ENCODE measurements around the gene RUNX3. TPM values are rescaled to one million over a fixed set of nuclear protein-coding genes. Genes with fewer than 3 reads are reported as not detected.
"Not testable (repeated sequence)": the region's sequence is repeated elsewhere in the genome, so short reads cannot be mapped to it uniquely, and the experiment has no call there.

RUNX3 gene
- total RNA-seq: 13.1 TPM
- long read RNA-seq, transcript RUNX3-201 (5 exons, 3,861 nt): major isoform, 19 of 35 reads
- long read RNA-seq, partial matches to known transcripts: 6 of 35 reads
- long read RNA-seq, other reads (novel, unspliced or antisense): 10 of 35 reads

DNA sequence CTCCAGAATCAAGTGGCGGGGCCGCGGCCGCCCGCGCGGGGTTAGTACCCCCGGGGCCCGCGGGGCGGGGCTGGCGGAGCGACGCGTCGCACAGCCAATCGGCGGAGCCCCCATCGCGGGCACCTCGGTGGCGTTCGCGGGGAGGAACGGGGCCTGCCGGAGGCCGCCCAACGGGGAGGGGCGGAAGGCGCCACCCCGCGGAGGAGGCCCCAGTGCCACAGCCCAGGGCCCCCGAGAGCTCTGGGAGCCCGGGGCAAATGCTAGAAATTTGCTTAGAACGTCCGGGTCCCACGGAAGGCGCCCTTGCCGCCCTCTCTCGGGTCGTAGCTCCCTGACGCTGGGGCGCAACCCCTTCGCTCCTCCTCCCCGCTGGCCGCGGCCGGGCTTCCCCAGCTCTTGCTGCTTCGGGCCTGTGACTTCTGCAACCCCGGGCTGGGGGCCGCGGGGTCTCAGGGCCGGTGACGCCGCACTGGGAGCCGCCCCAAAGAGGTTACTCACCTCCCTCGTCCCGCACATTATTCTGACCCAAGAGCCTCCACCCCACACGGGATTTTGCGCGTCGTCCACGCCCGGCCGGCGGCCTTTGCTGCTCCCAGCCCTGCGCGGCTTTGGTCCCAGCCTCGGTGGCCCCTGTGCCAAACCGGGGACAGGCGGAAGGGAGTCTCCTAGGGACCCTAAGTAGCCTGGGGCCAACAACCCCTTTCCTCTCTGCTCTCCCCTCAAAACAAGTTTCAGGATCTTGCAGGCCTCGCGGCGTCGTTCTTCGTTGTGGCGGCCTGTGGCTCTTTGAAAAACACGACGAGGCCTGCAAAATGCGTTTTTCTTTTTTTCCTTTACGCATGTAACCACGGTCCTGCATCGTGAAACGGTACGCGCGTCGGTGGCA lies at the start of gene RUNX3:
RUNX3 (minus strand) TSS at position 17 of the 886 bp plus-strand sequence. CDS start 408 bp downstream, outside the sequence.
- H3K4me3 ChIP-seq: peak within 1 kb of the TSS; percentile 44
- peak; percentile 88 for DNase-seq
- H3K4me1 ChIP-seq: peaks cover 37% of the 10 kb centered on the region
- H3K9me3 ChIP-seq: no peaks in the 10 kb centered on the region
- intact Hi-C loops (cut with DNase I): no loop called here
- H3K36me3 ChIP-seq: no peaks in the 10 kb centered on the region
- peaks cover 80% of the 10 kb centered on the region for H3K27me3 ChIP-seq
- H3K27ac ChIP-seq: peak within 1 kb of the TSS; percentile 80
- TF ChIP-seq, protein P1, sequence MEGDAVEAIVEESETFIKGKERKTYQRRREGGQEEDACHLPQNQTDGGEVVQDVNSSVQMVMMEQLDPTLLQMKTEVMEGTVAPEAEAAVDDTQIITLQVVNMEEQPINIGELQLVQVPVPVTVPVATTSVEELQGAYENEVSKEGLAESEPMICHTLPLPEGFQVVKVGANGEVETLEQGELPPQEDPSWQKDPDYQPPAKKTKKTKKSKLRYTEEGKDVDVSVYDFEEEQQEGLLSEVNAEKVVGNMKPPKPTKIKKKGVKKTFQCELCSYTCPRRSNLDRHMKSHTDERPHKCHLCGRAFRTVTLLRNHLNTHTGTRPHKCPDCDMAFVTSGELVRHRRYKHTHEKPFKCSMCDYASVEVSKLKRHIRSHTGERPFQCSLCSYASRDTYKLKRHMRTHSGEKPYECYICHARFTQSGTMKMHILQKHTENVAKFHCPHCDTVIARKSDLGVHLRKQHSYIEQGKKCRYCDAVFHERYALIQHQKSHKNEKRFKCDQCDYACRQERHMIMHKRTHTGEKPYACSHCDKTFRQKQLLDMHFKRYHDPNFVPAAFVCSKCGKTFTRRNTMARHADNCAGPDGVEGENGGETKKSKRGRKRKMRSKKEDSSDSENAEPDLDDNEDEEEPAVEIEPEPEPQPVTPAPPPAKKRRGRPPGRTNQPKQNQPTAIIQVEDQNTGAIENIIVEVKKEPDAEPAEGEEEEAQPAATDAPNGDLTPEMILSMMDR (IDR thresholded peaks at IDR 0.05): peak; percentile 13
- peak; percentile 84 for ATAC-seq

DNA sequence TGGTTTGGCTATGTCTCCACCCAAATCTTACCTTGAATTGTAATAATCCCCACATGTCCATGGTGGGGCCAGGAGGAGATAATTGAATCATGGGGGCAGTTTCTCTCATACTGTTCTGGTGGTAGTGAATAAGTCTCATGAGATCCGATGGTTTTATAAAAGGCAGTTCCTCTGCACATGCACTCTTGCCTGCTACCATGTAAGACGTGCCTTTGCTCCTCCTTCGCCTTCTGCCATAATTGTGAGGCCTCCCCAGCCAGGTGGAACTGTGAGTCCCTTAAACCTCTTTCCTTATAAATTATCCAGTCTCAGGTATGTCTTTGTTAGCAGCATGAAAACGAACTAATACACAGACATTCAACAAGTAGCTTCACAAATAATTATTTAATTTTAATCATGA lies 49.2 kb upstream of the RUNX3 start:
- H3K4me3 ChIP-seq; H3K4me1 ChIP-seq; H3K36me3 ChIP-seq; DNase-seq; intact Hi-C loops (cut with DNase I); ATAC-seq; H3K27ac ChIP-seq; H3K27me3 ChIP-seq: not testable (repeated sequence)
- H3K9me3 ChIP-seq: peaks cover 12% of the 10 kb centered on the region

DNA sequence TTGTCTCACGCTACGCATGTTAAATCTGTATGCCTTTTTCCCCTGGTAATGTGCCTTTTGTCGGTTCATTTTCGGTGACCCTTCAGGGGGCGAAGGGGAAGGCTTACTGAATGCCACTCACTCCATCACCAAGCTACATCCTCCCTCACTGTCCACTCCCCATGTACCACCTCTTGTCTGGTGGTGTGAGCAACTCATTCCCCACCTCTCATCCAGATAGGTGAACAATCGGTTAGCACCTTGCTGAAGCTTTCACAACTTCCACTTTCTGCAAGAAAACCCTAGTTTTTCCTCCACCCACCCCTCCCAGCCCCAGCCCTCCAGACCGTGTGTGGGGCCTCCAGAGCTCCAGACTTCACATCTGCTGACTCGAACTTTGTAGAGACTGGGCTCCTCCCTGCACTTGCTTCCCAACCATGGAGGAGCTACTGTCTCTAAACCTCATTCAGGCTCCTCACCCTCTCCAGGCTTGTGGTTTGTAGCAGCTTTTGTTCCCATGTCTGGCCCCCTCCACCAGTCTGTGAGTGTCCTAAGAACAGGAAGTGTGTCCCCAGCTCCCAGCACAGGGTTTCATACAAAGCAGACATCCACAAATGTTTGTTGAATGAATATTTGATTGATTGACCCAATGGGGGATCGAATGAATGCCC lies 48.4 kb upstream of the RUNX3 start:
- TF ChIP-seq, protein P1 (IDR thresholded peaks at IDR 0.05): no peak
- no peak overlapping the region for H3K4me3 ChIP-seq
- intact Hi-C loops (cut with DNase I): no loop called here
- H3K4me1 ChIP-seq: no peaks in the 10 kb centered on the region
- no peaks in the 10 kb centered on the region for H3K36me3 ChIP-seq
- no peak overlapping the region for H3K27ac ChIP-seq
- DNase-seq (no peak), ATAC-seq (peak; percentile 28)
- H3K9me3 ChIP-seq: peaks cover 12% of the 10 kb centered on the region
- no peaks in the 10 kb centered on the region for H3K27me3 ChIP-seq

DNA sequence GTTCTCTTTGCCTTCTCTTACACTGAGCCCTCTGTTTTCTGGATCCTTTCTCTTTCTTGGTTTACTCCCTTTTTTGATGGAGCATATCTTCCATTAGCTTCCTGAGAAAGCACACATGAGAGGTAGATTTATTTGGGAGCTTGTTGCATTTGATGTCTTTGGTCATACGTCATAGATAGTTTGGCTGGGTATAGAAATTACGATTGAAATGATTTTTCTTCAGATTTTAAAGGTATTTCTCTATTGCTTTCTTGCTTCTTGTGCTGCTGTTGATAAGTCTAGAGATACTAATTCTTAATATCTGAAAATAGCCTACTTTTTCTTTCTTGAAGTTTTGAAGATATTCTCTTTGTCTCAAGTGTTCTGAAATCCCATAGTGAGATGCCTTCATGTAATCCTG lies 45.3 kb upstream of the RUNX3 start:
- intact Hi-C loops (cut with DNase I): no loop called here
- TF ChIP-seq, protein P1 (IDR thresholded peaks at IDR 0.05): no peak
- DNase-seq (no peak), ATAC-seq (no peak)
- H3K36me3 ChIP-seq: no peaks in the 10 kb centered on the region
- H3K27ac ChIP-seq: no peak overlapping the region
- peaks cover 6% of the 10 kb centered on the region for H3K4me1 ChIP-seq
- no peaks in the 10 kb centered on the region for H3K27me3 ChIP-seq
- peaks cover 12% of the 10 kb centered on the region for H3K9me3 ChIP-seq
- H3K4me3 ChIP-seq: no peak overlapping the region

DNA sequence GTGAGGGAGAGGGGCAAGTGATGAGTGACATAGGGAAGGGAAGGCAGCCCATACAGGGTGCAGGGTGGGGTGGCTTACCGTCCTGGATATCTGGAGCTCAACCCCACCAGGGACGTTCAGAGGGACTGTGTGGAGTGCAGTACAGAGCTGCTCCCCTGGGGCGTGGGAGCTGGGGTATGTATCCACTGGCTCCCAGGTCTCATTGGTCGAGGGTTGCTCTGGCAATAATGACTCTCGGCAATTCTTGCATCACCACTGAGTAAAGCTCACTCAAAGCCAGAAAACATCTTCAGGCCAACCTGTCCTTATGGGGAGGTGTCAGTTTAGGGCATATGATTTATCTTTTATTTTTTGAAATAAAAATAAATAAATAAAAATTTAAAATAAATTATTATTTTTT lies 43.2 kb upstream of the RUNX3 start:
- no peaks in the 10 kb centered on the region for H3K36me3 ChIP-seq
- no peak for ATAC-seq
- peaks cover 6% of the 10 kb centered on the region for H3K4me1 ChIP-seq
- intact Hi-C loops (cut with DNase I): no loop called here
- no peak overlapping the region for H3K4me3 ChIP-seq
- H3K27ac ChIP-seq: no peak overlapping the region
- peaks cover 12% of the 10 kb centered on the region for H3K9me3 ChIP-seq
- TF ChIP-seq, protein P1 (IDR thresholded peaks at IDR 0.05): no peak
- no peaks in the 10 kb centered on the region for H3K27me3 ChIP-seq
- DNase-seq: no peak

DNA sequence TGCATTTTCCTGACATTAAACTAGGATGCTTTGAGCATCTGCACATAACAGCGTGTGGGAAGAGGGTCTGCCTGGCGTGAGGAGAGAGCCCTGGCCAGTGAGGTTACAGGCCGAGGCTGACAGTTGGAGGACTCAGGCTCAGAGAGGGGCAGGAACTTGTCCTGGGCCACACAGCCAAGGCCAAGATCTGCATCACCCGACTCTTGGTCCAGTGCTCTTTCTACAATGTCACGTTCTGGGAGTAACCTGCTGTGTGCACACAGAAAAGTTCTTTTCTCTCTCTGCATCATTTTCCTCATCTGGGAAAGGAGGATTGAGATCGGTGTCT lies 42.8 kb upstream of the RUNX3 start:
- no peak overlapping the region for H3K4me3 ChIP-seq
- TF ChIP-seq, protein P1 (IDR thresholded peaks at IDR 0.05): no peak
- peaks cover 12% of the 10 kb centered on the region for H3K9me3 ChIP-seq
- H3K27ac ChIP-seq: no peak overlapping the region
- ATAC-seq (no peak), DNase-seq (no peak)
- intact Hi-C loops (cut with DNase I): no loop called here
- peaks cover 6% of the 10 kb centered on the region for H3K4me1 ChIP-seq
- H3K36me3 ChIP-seq: no peaks in the 10 kb centered on the region
- H3K27me3 ChIP-seq: no peaks in the 10 kb centered on the region

Measured in upper lobe of right lung (tissue), 1 donor.